HG03469 (cell line): ENCODE data around the gene PRKCE.

Experiments
- ATAC-seq: cut with Tn5 transposase; IDR thresholded peaks from one replicate; pipeline ENCODE4 v1.9.1; 2021; ENCODE audit warnings: mild to moderate bottlenecking, moderate library complexity, moderate number of reproducible peaks; ENCODE audit not compliant: unreplicated experiment

Gene PRKCE

GRCh38 chr2:46147626-46148368 lies 496.3 kb downstream of the PRKCE start:
- no peak for ATAC-seq

GRCh38 chr2:46148369-46148736 lies 496.9 kb downstream of the PRKCE start:
- no peak for ATAC-seq

GRCh38 chr2:46150445-46150955 lies 499.0 kb downstream of the PRKCE start:
- no peak for ATAC-seq

GRCh38 chr2:46151577-46151976 lies 500.1 kb downstream of the PRKCE start:
- ATAC-seq: no peak

GRCh38 chr2:46153996-46154753 lies 502.7 kb downstream of the PRKCE start:
- no peak for ATAC-seq

GRCh38 chr2:46157072-46157965 lies 505.8 kb downstream of the PRKCE start:
- ATAC-seq: no peak

- no peak for ATAC-seq
Measured at GRCh38 chr2:46157966-46158310, 506.5 kb downstream of the PRKCE start.

- ATAC-seq: no peak
Measured at GRCh38 chr2:46158661-46159060, 507.2 kb downstream of the PRKCE start.

GRCh38 chr2:46160326-46160725 lies 508.9 kb downstream of the PRKCE start:
- ATAC-seq: no peak

- ATAC-seq: no peak
Measured at GRCh38 chr2:46161315-46161714, 509.8 kb downstream of the PRKCE start.

GRCh38 chr2:46161911-46162310 lies 510.4 kb downstream of the PRKCE start:
- ATAC-seq: no peak

- ATAC-seq: no peak
Measured at GRCh38 chr2:46162329-46163097, 511.0 kb downstream of the PRKCE start.

- ATAC-seq: no peak
Measured at GRCh38 chr2:46163098-46163430, 511.6 kb downstream of the PRKCE start.

GRCh38 chr2:46163804-46164528 lies 512.5 kb downstream of the PRKCE start:
- no peak for ATAC-seq

- ATAC-seq: no peak
Measured at GRCh38 chr2:46164529-46165301, 513.2 kb downstream of the PRKCE start.

- no peak for ATAC-seq
Measured at GRCh38 chr2:46165916-46166315, 514.4 kb downstream of the PRKCE start.

GRCh38 chr2:46167406-46167805 lies 515.9 kb downstream of the PRKCE start:
- ATAC-seq: no peak

GRCh38 chr2:46167924-46168323 lies 516.4 kb downstream of the PRKCE start:
- ATAC-seq: no peak

- no peak for ATAC-seq
Measured at GRCh38 chr2:46169467-46169866, 518.0 kb downstream of the PRKCE start.
